Panc1 (cell line): ENCODE measurements around the gene PHLPP1.

ENCODE experiments used
- CTCF ChIP-seq: fragments of 450-650 bp; IDR thresholded peaks from 2 replicates; pipeline ENCODE4 v1.5.1; 2017; ENCODE audit warnings: mild to moderate bottlenecking
- POLR2AphosphoS5 ChIP-seq: IDR thresholded peaks from 2 replicates; pipeline ENCODE4 v1.6.1; 2012; ENCODE audit warnings: mild to moderate bottlenecking, low read depth, low read length, moderate library complexity
- REST ChIP-seq, 2 experiments: IDR thresholded peaks; 2 replicates each; pipeline ENCODE4 v1.6.1; 2011 to 2012; ENCODE audit warnings: low read depth in 2 of 2, control low read depth in 1 of 2, low read length in 1 of 2, mild to moderate bottlenecking in 1 of 2, moderate library complexity in 1 of 2; ENCODE audit not compliant: insufficient read depth in 1 of 2
- SIN3A ChIP-seq: IDR thresholded peaks from 2 replicates; pipeline ENCODE4 v1.6.1; 2012; ENCODE audit warnings: low read depth, mild to moderate bottlenecking, low read length, moderate library complexity, borderline replicate concordance; ENCODE audit not compliant: insufficient read depth
- TCF7L2 ChIP-seq: IDR thresholded peaks from 2 replicates; pipeline ENCODE4 v1.6.1; 2011; ENCODE audit warnings: mild to moderate bottlenecking, low read depth, low read length, inconsistent platforms

- no peak for TF ChIP-seq CTCF
- TF ChIP-seq POLR2AphosphoS5, result no peak
- TF ChIP-seq TCF7L2, result no peak
- TF ChIP-seq REST (IDR thresholded peaks at IDR 0.05; ENCODE audit: insufficient read depth in 1 of 2, low read depth in 2 of 2, low read length in 1 of 2), result no peak
- TF ChIP-seq SIN3A, result no peak
These were observed 260.9 kb downstream of the PHLPP1 start for GRCh38 chr18:62976227-62976626.
